K562 (cell line): ENCODE measurements around the gene COPA. TPM values are rescaled to one million over a fixed set of nuclear protein-coding genes. Genes with fewer than 3 reads are reported as not detected.
A peak's percentile ranks its signal among the peaks of the same experiment; 100 is the strongest.

Experiments used
- ATAC-seq: fragments of 200-7000 bp; cut with Tn5 transposase; 3 replicates; pipeline ENCODE4 v1.9.1; 2020; ENCODE audit warnings: moderate library complexity
- BruUV-seq: library from RNA; stranded (reverse); fragments of 400-500 nt; replicated peaks from 2 replicates; lab custom pipeline; 2021; lab: Mats Ljungman, UMichigan
- CTCF ChIA-PET: fragments of 300-600 bp; formaldehyde crosslinking; extraction: SDS; loops from one replicate; lab custom pipeline; 2021; ENCODE audit warnings: low intra/inter-chr PET ratio; lab: Yijun Ruan, JAX
- POLR2A ChIA-PET: fragments of 300-600, 350-650 bp; sonication (Branson Sonifier 250); formaldehyde crosslinking; extraction: SDS; loops from one replicate; lab custom pipeline; 2021; ENCODE audit warnings: antibody characterized with exemption, inconsistent platforms; lab: Yijun Ruan, JAX
- DNase-seq, 4 experiments: peaks; one replicate each; pipeline versions ENCODE4 v3.0.0 to v3.0.0-alpha.2; 2011 to 2018; ENCODE audit warnings: low spot score in 3 of 4, mixed read lengths in 3 of 4; ENCODE audit errors: extremely low read depth in 1 of 4
- FAIRE-seq: peaks from 2 replicates; lab custom pipeline; 2011; peaks lifted over from hg19 to GRCh38; lab: Jason Lieb, UNC
- H2AFZ ChIP-seq: 2 replicates; pipeline ENCODE4 v1.6.0; 2011; ENCODE audit warnings: low read depth, low read length, control low read depth, inconsistent platforms
- H3K27ac ChIP-seq: fragments of 200-600 bp; 3 replicates; pipeline ENCODE4 v1.8.0; 2011; ENCODE audit warnings: low read depth, mild to moderate bottlenecking, control low read depth, inconsistent platforms, low read length, moderate library complexity, mixed read lengths; ENCODE audit errors: extremely low read depth
- H3K27me3 ChIP-seq, 2 experiments: fragments of 300-600 bp in 1 of 2; 2 replicates in 1 of 2; 3 replicates in 1 of 2; pipeline versions ENCODE4 v1.6.0 to v1.8.0; 2011; ENCODE audit warnings: inconsistent platforms in 2 of 2, low read length in 2 of 2, mild to moderate bottlenecking in 1 of 2, mixed read lengths in 1 of 2, moderate library complexity in 1 of 2; ENCODE audit not compliant: control insufficient read depth in 2 of 2, insufficient read depth in 2 of 2
- H3K36me3 ChIP-seq: fragments of 300-600 bp; 3 replicates; pipeline ENCODE4 v1.8.0; 2011; ENCODE audit warnings: mild to moderate bottlenecking, low read length, inconsistent platforms; ENCODE audit not compliant: control insufficient read depth, insufficient read depth
- H3K4me1 ChIP-seq, 2 experiments: fragments of 200-600 bp in 1 of 2; replicated peaks in 1 of 2; 2 replicates in 1 of 2; 3 replicates in 1 of 2; pipeline versions ENCODE4 v1.5.1 to v1.8.0; 2011; ENCODE audit warnings: inconsistent platforms in 2 of 2, low read length in 2 of 2, mild to moderate bottlenecking in 1 of 2, mixed read lengths in 1 of 2, moderate library complexity in 1 of 2; ENCODE audit not compliant: control insufficient read depth in 2 of 2, insufficient read depth in 2 of 2
- H3K4me2 ChIP-seq: 2 replicates; pipeline ENCODE4 v1.6.1; 2011; ENCODE audit warnings: low read length, control low read depth, inconsistent platforms, mixed read lengths; ENCODE audit not compliant: insufficient read depth
- H3K4me3 ChIP-seq: fragments of 200-600 bp; sonication (generic), shearing (Covaris generic); 2 replicates; pipeline ENCODE4 v1.5.1; 2016; ENCODE audit warnings: control low read depth, inconsistent platforms
- H3K79me2 ChIP-seq: fragments of 200-600 bp; 3 replicates; pipeline ENCODE4 v1.8.0; 2011; ENCODE audit warnings: low read length, inconsistent platforms; ENCODE audit not compliant: control insufficient read depth, insufficient read depth
- H3K9ac ChIP-seq, 2 experiments: 2 replicates each; pipeline versions ENCODE4 v1.6.0 to v1.6.1; 2011; ENCODE audit warnings: low read depth in 2 of 2, low read length in 2 of 2, control low read depth in 1 of 2, inconsistent platforms in 1 of 2, mild to moderate bottlenecking in 1 of 2, mixed read lengths in 1 of 2; ENCODE audit not compliant: insufficient read depth in 1 of 2
- H3K9me1 ChIP-seq: one replicate; pipeline ENCODE4 v1.6.0; 2011; ENCODE audit warnings: inconsistent platforms, mild to moderate bottlenecking, low read length, moderate library complexity; ENCODE audit not compliant: control insufficient read depth, insufficient read depth
- H3K9me3 ChIP-seq: replicated peaks from 2 replicates; pipeline ENCODE4 v1.5.1; 2011; ENCODE audit warnings: low read depth, low read length, inconsistent platforms; ENCODE audit not compliant: control insufficient read depth, insufficient read depth
- H4K20me1 ChIP-seq: replicated peaks from 2 replicates; pipeline ENCODE4 v1.6.1; 2011; ENCODE audit warnings: low read length, inconsistent platforms, mixed read lengths; ENCODE audit not compliant: control insufficient read depth, insufficient read depth
- BDP1 ChIP-seq: IDR thresholded peaks from 3 replicates; pipeline ENCODE4 v1.6.1; 2011; ENCODE audit not compliant: insufficient read length, insufficient read depth
- CHD1 ChIP-seq: fragments of 200-600 bp; sonication (generic); IDR thresholded peaks from one replicate; pipeline ENCODE4 v1.6.1; 2012; ENCODE audit warnings: mild to moderate bottlenecking, moderate library complexity, low read length, inconsistent platforms
- ELF4 ChIP-seq: fragments of 450-650 bp; formaldehyde crosslinking; IDR thresholded peaks from 2 replicates; pipeline ENCODE4 v1.4.0; 2022; ENCODE audit warnings: missing genetic modification characterization
- SPI1 ChIP-seq: IDR thresholded peaks from 2 replicates; pipeline ENCODE4 v1.6.1; 2011; ENCODE audit warnings: low read depth, low read length, control low read depth, borderline replicate concordance
- ZBTB7A ChIP-seq: IDR thresholded peaks from 2 replicates; pipeline ENCODE4 v1.6.1; 2011; ENCODE audit warnings: low read depth, mild to moderate bottlenecking, low read length, moderate library complexity, borderline replicate concordance; ENCODE audit not compliant: control insufficient read depth
- ZNF77 ChIP-seq: fragments of 250-450 bp; sonication (Bioruptor Pico); IDR thresholded peaks from 2 replicates; pipeline ENCODE4 v1.5.0; 2020
- WGBS: fragments of 100-300 bp; shearing (Covaris generic); methylation state at CpG from one replicate; pipeline ENCODE4 v1.1.6; 2016; ENCODE audit warnings: low coverage, mixed read lengths; ENCODE audit not compliant: insufficient coverage; ENCODE audit errors: missing lambda C conversion rate; 5-methylcytosine and 5-hydroxymethylcytosine counted together
- in situ Hi-C: fragments of 300-500 bp; cut with MboI; formaldehyde crosslinking; loops from 4 replicates; pipeline ENCODE4 v1.15.0; 2018; ENCODE audit warnings: inconsistent platforms, mixed read lengths
- intact Hi-C: fragments of 100-400 bp; cut with micrococcal nuclease; formaldehyde crosslinking; loops from 2 replicates; pipeline ENCODE4 v1.14.2; 2022
- polyA plus RNA-seq, 8 experiments: library from polyadenylated mRNA; depleted of rRNA in 4 of 8; stranded (reverse) in 5 of 8; unstranded in 3 of 8; fragments of >200 nt; fragmentation: Nextera tagmentation in 2 of 8; fragmentation: Illumina TruSeq in 1 of 8; extraction: Ambion mirVana in 2 of 8; extraction: Trizol in 1 of 8; gene quantifications; 2 replicates each; pipeline versions ENCODE4 v1.2.1 to v1.2.3, GENCODE V29; 2011 to 2014; ENCODE audit warnings: inconsistent platforms in 1 of 8, missing spikeins in 1 of 8
- total RNA-seq, 7 experiments: library from RNA; depleted of rRNA in 6 of 7; stranded (reverse); fragments of >200 nt in 6 of 7; fragmentation: Illumina TruSeq in 2 of 7; extraction: Trizol in 2 of 7; gene quantifications; 2 replicates each; pipeline versions ENCODE4 v1.2.1 to v1.2.3, GENCODE V29; 2011 to 2021; ENCODE audit warnings: low replicate concordance in 1 of 7

The COPA gene
- total and polyA plus RNA-seq, 9 of the 15 experiments (the other 6 are each of a cell fraction or from before 2014, with no cell fraction given): 49.8 to 222 (median 110) TPM

DNA sequence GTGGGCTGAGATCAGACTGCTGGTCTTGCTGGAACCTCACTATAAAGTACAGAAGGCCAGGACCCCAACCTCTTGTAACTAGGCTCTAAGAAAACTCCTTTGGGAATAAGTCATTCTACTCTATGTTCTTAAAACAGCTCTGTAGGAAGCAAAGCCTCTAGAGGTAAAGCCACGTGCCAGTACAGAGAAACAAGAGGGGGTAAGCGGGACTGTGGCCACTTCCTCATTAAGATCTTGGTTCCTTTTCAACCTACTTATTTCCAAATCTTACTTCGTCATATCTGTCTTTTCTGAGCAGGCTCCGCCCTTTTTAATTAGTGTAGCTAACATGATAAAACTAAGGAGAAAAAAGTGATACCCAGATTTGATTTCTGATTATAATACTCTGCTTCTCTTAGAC lies 3.9 kb upstream of the COPA start:
- no peak overlapping the region for H2AFZ ChIP-seq
- no peak overlapping the region for H3K9ac ChIP-seq
- H4K20me1 ChIP-seq: no peaks in the 10 kb centered on the region; the same call in 1 of the 2 replicates
- 56% methylated on average over 2 of the region's 4 CpGs for WGBS
- ChIA-PET CTCF (no interaction called here), POLR2A (interaction anchor here (0.8 to 2.1 kb wide), 4 partner anchors 8 to 62 kb away, joined by 3 to 8 read pairs (median 4); no protein-coding TSS in a partner anchor)
- FAIRE-seq (no peak), DNase-seq (no peak)
- peaks cover 0 to 3% of the 10 kb centered on the region in 2 experiments; a peak in 1 of 5 replicates for H3K4me1 ChIP-seq
- no peaks in the 10 kb centered on the region for H3K9me3 ChIP-seq
- H3K9me1 ChIP-seq: no peaks in the 10 kb centered on the region
- H3K27me3 ChIP-seq: no peaks in the 10 kb centered on the region
- H3K79me2 ChIP-seq: peaks cover 36% of the 10 kb centered on the region
- H3K27ac ChIP-seq: no peak overlapping the region
- peaks cover 76% of the 10 kb centered on the region for H3K36me3 ChIP-seq
- TF ChIP-seq CHD1 (no peak), ELF4 (CRISPR knock-in tag) (no peak), SPI1 (peak; percentile 59; the same call in 1 of the 2 replicates), ZNF77 (no peak), ZBTB7A (no peak)
- TF ChIP-seq, all 486 proteins: peak for 1
- Histone ChIP-seq H3K4me3 (no peak overlapping the region), H3K4me2 (no peak overlapping the region)
- intact Hi-C loops: no loop called here
- in situ Hi-C loops: no loop called here
- no peak for ATAC-seq
- no TSS peak for BruUV-seq

DNA sequence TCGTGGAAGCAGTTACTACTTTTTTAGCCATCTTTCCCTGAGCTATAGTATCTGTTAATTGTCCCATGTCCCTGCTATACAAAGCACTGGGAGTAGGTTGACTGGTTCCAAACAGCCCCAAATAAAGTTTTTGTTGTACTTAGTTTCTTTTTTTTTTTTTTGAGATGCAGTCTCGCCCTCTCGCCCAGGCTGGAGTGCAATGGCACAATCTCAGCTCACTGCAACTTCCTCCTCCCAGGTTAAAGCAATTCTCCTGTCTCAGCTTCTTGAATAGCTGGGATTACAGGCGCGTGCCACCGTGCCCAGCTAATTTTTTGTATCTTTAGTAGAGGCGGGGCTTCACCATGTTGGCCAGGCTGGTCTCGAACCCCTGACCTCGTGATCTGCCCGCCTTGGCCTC lies 3.4 kb upstream of the COPA start:
- Histone ChIP-seq H3K36me3 (peaks cover 71% of the 10 kb centered on the region), H3K4me3 (no peak overlapping the region), H3K27me3 (no peaks in the 10 kb centered on the region), H3K79me2 (peaks cover 41% of the 10 kb centered on the region), H3K9ac (no peak overlapping the region), H3K9me3 (no peaks in the 10 kb centered on the region), H3K4me1 (peaks cover 0 to 3% of the 10 kb centered on the region in 2 experiments; a peak in 1 of 5 replicates), H3K9me1 (no peaks in the 10 kb centered on the region), H2AFZ (no peak overlapping the region), H3K27ac (no peak overlapping the region), H3K4me2 (no peak overlapping the region), H4K20me1 (no peaks in the 10 kb centered on the region; the same call in 1 of the 2 replicates)
- ATAC-seq (no peak), FAIRE-seq (no peak), DNase-seq (no peak)
- BruUV-seq: no TSS peak
- ChIA-PET CTCF (no interaction called here), POLR2A (interaction anchor here (0.8 to 2.1 kb wide), 4 partner anchors 8 to 61 kb away, joined by 3 to 8 read pairs (median 4); no protein-coding TSS in a partner anchor)
- 96% methylated on average over 7 of the region's 10 CpGs for WGBS
- in situ Hi-C loops (no loop called here), intact Hi-C loops (no loop called here)
- TF ChIP-seq BDP1: no peak
